ENCODE data around the gene FHOD3. TPM values are rescaled to one million over a fixed set of nuclear protein-coding genes. Genes with fewer than 3 reads are reported as not detected.

Gene FHOD3
- polyA plus RNA-seq, 2 of the 4 experiments (the other 2 are of a cell fraction): 2.5 to 3.6 TPM

- Histone ChIP-seq H3K4me3 (no peak overlapping the region), H3K4me1 (peaks cover 11% of the 10 kb centered on the region; the same call in 1 of the 3 replicates), H3K27ac (no peak overlapping the region), H3K4me2 (no peak overlapping the region), H3K9me3 (no peaks in the 10 kb centered on the region)
- FAIRE-seq (no peak), DNase-seq (ENCODE audit: low read depth in 1 of 2, low spot score in 1 of 2) (no peak), ATAC-seq (no peak)
- TF ChIP-seq POLR2AphosphoS2 (conservative IDR thresholded peaks at IDR 0.05; ENCODE audit: low read length) (no peak), RFX5 (IDR thresholded peaks at IDR 0.05) (no peak), NFE2L2 (conservative IDR thresholded peaks at IDR 0.05; ENCODE audit: low read length) (no peak), PBX3 (IDR thresholded peaks at IDR 0.05) (no peak), CHD4 (IDR thresholded peaks at IDR 0.05; ENCODE audit: borderline replicate concordance) (no peak), BHLHE40 (IDR thresholded peaks at IDR 0.05; ENCODE audit: low read depth, low read length) (no peak), POLR2A (IDR thresholded peaks at IDR 0.05; ENCODE audit: low read length) (no peak), ZC3H11A (IDR thresholded peaks at IDR 0.05) (no peak)
- CTCF ChIA-PET: no interaction called here
- POLR2A ChIA-PET: no interaction called here
- 84% methylated on average over 8 of the region's 9 CpGs for WGBS (ENCODE audit: missing lambda C conversion rate)
Observed at GRCh38 chr18:36782710-36783109, 485.2 kb downstream of the FHOD3 start.

GRCh38 chr18:36783792-36784191 is 486.3 kb downstream of the FHOD3 start:
- TF ChIP-seq SREBF2 (IDR thresholded peaks at IDR 0.05): no peak
- no peak for TF ChIP-seq PHF8 (IDR thresholded peaks at IDR 0.05; ENCODE audit: borderline replicate concordance, low read depth)
- no peak for TF ChIP-seq EHMT2 (IDR thresholded peaks at IDR 0.05; ENCODE audit: low read depth)
- no peak for TF ChIP-seq NR3C1 (IDR thresholded peaks at IDR 0.05)
- no peak for TF ChIP-seq KDM5A (IDR thresholded peaks at IDR 0.05)
- TF ChIP-seq MYC (IDR thresholded peaks at IDR 0.05; ENCODE audit: borderline replicate concordance, low read length): no peak
- TF ChIP-seq CTCF (IDR thresholded peaks at IDR 0.05): no peak
- no peak for TF ChIP-seq POLR2A (IDR thresholded peaks at IDR 0.05; ENCODE audit: low read length)
- no peak for TF ChIP-seq PBX3 (IDR thresholded peaks at IDR 0.05)
- no peak for TF ChIP-seq RAD21 (conservative IDR thresholded peaks at IDR 0.05 in 1 of 2, IDR thresholded peaks at IDR 0.05 in 1 of 2)
- no peak for TF ChIP-seq TFCP2L1 (CRISPR knock-in tag; IDR thresholded peaks at IDR 0.05)
- no peak for TF ChIP-seq JUNB (IDR thresholded peaks at IDR 0.05)
- no peak for TF ChIP-seq BCL3 (IDR thresholded peaks at IDR 0.05)
- TF ChIP-seq HOXB13 (CRISPR knock-in tag; IDR thresholded peaks at IDR 0.05; ENCODE audit: low read depth): no peak
- ChIA-PET CTCF (interaction anchor here (0.7 kb wide), 1 partner anchor 12 kb away, joined by 3 read pairs; no protein-coding TSS in a partner anchor), POLR2A (no interaction called here)
- FAIRE-seq: no peak
- no peak for DNase-seq (ENCODE audit: low read depth in 1 of 2, low spot score in 1 of 2)
- Histone ChIP-seq H3K4me1 (peaks cover 11% of the 10 kb centered on the region; the same call in 1 of the 3 replicates), H3K27ac (no peak overlapping the region), H3K4me2 (no peak overlapping the region), H3K9me3 (no peaks in the 10 kb centered on the region), H3K4me3 (no peak overlapping the region)
- WGBS (ENCODE audit: missing lambda C conversion rate): 94% methylated on average over 5 of the region's 5 CpGs
- no peak for ATAC-seq
